Measurements from ENCODE around the gene PPP3CA.

GRCh38 chr4:101348995-101349800 lies 1.9 kb upstream of the PPP3CA start:
- no peak for TF ChIP-seq CTCF (IDR thresholded peaks at IDR 0.05)
- TF ChIP-seq EP300 (IDR thresholded peaks at IDR 0.05): no peak
- no peak for TF ChIP-seq POLR2A (IDR thresholded peaks at IDR 0.05)
- TF ChIP-seq POLR2AphosphoS5 (IDR thresholded peaks at IDR 0.05): no peak
